GM18499 (cell line): ENCODE results near the gene MSTN.

Source experiments
- ATAC-seq: cut with Tn5 transposase; IDR thresholded peaks from one replicate; pipeline ENCODE4 v1.9.1; 2021; ENCODE audit warnings: moderate number of reproducible peaks; ENCODE audit not compliant: insufficient read depth, unreplicated experiment

MSTN gene

GRCh38 chr2:190062601-190063000 is at the start of gene MSTN:
MSTN (minus strand) TSS chr2:190062729; CDS start chr2:190062596, 133 bp downstream.
- no peak for ATAC-seq

GRCh38 chr2:190111166-190111565 is 48.6 kb upstream of the MSTN start:
- no peak for ATAC-seq

GRCh38 chr2:190110699-190111098 is 48.2 kb upstream of the MSTN start:
- no peak for ATAC-seq

GRCh38 chr2:190110131-190110530 is 47.6 kb upstream of the MSTN start:
- no peak for ATAC-seq

- ATAC-seq: no peak
These were observed 44.9 kb upstream of the MSTN start for GRCh38 chr2:190107409-190107808.

GRCh38 chr2:190106783-190107182 is 44.3 kb upstream of the MSTN start:
- ATAC-seq: no peak

GRCh38 chr2:190105554-190105953 is 43.0 kb upstream of the MSTN start:
- ATAC-seq: no peak

- no peak for ATAC-seq
These were observed 40.6 kb upstream of the MSTN start for GRCh38 chr2:190103144-190103543.

- no peak for ATAC-seq
These were observed 37.6 kb upstream of the MSTN start for GRCh38 chr2:190099890-190100697.

- ATAC-seq: no peak
These were observed 36.3 kb upstream of the MSTN start for GRCh38 chr2:190098851-190099250.

GRCh38 chr2:190097115-190097514 is 34.6 kb upstream of the MSTN start:
- no peak for ATAC-seq

- no peak for ATAC-seq
These were observed 31.9 kb upstream of the MSTN start for GRCh38 chr2:190094316-190094871.

- ATAC-seq: no peak
These were observed 31.3 kb upstream of the MSTN start for GRCh38 chr2:190093793-190094192.

- no peak for ATAC-seq
These were observed 27.6 kb upstream of the MSTN start for GRCh38 chr2:190090148-190090547.

GRCh38 chr2:190088917-190089316 is 26.4 kb upstream of the MSTN start:
- no peak for ATAC-seq

GRCh38 chr2:190084704-190085103 is 22.2 kb upstream of the MSTN start:
- ATAC-seq: no peak

GRCh38 chr2:190082118-190082517 is 19.6 kb upstream of the MSTN start:
- no peak for ATAC-seq

GRCh38 chr2:190080527-190081049 is 18.1 kb upstream of the MSTN start:
- ATAC-seq: no peak

GRCh38 chr2:190079160-190079559 is 16.6 kb upstream of the MSTN start:
- no peak for ATAC-seq

GRCh38 chr2:190075623-190076022 is 13.1 kb upstream of the MSTN start:
- ATAC-seq: no peak

- peak; percentile 65 for ATAC-seq
These were observed 7.6 kb upstream of the MSTN start for GRCh38 chr2:190069936-190070696.
